ENCODE results near the gene GCSH.

The GCSH gene

GRCh38 chr16:81095953-81096714 lies at the start of gene GCSH:
TSS of gene GCSH (minus strand) at chr16:81096395. CDS start at chr16:81096278, 117 bp downstream.
- Mint-ChIP-seq H3K36me3 (no peaks in the 10 kb centered on the region), H3K27ac (peak within 1 kb of the TSS; percentile 71), H3K9me3 (peaks cover 1% of the 10 kb centered on the region), H3K4me3 (peak within 1 kb of the TSS; percentile 82), H3K4me1 (peaks cover 5% of the 10 kb centered on the region), H3K27me3 (no peaks in the 10 kb centered on the region)
- DNase-seq (ENCODE audit: low spot score in 2 of 2) (peak; percentile 92 to 98), ATAC-seq (ENCODE audit: low read depth) (peak; percentile 95)

DNA sequence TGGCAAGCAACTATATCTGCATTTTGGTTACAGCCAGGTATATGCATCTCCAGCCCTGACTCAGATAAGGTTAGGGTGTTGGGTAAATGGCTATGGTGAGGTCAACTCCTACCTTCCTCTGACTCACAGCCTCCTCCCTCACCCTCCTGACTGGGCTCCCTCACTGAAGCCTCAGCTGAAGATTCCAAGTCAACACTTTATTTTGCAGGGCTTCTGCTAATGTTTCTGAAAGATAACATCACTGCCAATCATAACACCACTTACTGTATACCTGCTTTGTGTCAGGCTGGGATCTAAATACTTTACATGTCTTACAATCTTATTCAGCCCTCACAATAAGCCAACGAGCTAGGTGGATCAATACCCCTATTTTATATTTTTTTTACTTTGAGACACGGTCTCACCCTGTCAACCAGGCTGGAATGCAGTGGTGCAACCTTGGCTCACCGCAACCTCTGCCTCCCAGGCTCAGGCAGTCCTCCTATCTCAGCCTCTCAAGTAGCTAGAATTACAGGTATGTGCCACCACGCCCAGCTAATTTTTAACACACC lies 47.8 kb upstream of the GCSH start:
- H3K27ac Mint-ChIP-seq = no peak overlapping the region
- H3K4me3 Mint-ChIP-seq = no peak overlapping the region
- no peak for ATAC-seq (ENCODE audit: low read depth)
- H3K4me1 Mint-ChIP-seq = no peaks in the 10 kb centered on the region
- H3K27me3 Mint-ChIP-seq = peaks cover 7% of the 10 kb centered on the region
- no peaks in the 10 kb centered on the region for H3K36me3 Mint-ChIP-seq
- no peak for DNase-seq (ENCODE audit: low spot score in 2 of 2)
- no peaks in the 10 kb centered on the region for H3K9me3 Mint-ChIP-seq

DNA sequence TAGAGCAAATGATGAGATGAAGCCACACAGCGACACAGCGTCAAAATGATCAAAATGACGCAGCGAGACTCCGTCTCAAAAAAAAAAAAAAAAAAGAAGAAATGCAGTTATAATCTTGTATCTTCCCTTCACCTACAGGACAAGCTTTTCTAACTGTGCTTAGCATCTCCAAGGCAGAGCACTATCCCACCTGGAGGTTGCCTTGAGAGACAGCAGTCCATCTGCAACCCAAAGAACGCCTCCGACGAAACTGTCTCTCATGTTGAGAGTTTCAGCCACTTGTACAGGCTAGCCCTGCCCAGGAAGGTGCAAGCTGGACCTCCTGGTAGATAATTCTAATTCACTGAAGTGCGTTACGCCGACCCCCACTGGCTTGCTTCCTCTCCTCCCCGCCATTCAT lies 46.7 kb upstream of the GCSH start:
- Mint-ChIP-seq H3K36me3 (no peaks in the 10 kb centered on the region), H3K4me3 (no peak overlapping the region), H3K27me3 (peaks cover 7% of the 10 kb centered on the region), H3K9me3 (no peaks in the 10 kb centered on the region), H3K27ac (no peak overlapping the region), H3K4me1 (no peaks in the 10 kb centered on the region)
- DNase-seq (ENCODE audit: low spot score in 2 of 2) (no peak), ATAC-seq (ENCODE audit: low read depth) (no peak)

DNA sequence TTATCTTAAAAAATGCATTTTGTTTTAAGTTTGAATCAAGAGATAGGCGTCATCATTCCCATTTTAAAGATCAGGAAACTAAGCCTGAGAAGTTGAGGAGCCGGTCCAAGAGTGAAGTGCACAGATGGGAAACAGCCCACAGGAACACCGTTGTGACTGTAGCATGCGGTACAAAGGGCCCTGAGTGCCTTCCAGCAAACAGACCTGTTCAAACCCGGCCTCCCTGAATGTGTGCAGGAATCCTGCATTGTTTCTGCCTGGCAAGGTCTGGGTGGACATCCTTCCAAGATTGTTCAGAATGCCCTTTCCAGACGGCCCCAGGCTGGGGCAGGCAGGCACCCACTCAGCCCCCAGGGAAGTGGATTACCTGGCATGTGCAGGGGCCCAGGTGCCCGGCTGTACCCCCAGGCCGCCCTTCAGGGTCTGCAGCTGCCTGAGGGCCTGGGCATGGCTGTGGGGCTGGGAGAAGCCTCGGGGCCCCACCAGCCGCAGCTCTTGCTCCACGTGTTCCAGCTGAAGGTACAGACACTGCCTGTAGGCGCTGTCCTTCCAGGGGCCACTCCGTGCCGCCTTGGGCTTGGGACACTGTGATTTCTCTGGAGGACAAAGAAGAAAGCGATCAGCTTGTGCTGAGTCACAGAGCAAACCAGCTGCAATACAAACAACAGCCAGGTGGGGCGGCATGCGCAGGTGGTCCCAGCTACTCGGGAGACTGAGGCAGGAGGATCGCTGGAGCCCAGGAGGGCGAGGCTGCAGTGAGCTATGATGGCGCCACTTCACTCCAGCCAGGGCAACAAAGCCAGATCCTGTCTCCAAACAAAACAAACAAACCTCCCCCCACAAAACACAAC lies 45.0 kb upstream of the GCSH start:
- Mint-ChIP-seq H3K9me3 (no peaks in the 10 kb centered on the region), H3K36me3 (no peaks in the 10 kb centered on the region), H3K4me1 (no peaks in the 10 kb centered on the region), H3K27ac (no peak overlapping the region), H3K4me3 (no peak overlapping the region), H3K27me3 (peaks cover 6% of the 10 kb centered on the region)
- ATAC-seq (ENCODE audit: low read depth) = no peak
- no peak for DNase-seq (ENCODE audit: low spot score in 2 of 2)

- DNase-seq (ENCODE audit: low spot score in 2 of 2) (no peak), ATAC-seq (ENCODE audit: low read depth) (no peak)
- H3K36me3 Mint-ChIP-seq = no peaks in the 10 kb centered on the region
- no peak overlapping the region for H3K4me3 Mint-ChIP-seq
- no peaks in the 10 kb centered on the region for H3K9me3 Mint-ChIP-seq
- H3K4me1 Mint-ChIP-seq = no peaks in the 10 kb centered on the region
- peaks cover 10% of the 10 kb centered on the region for H3K27me3 Mint-ChIP-seq
- H3K27ac Mint-ChIP-seq = no peak overlapping the region
These were observed 42.8 kb upstream of the GCSH start for GRCh38 chr16:81138831-81139557.

DNA sequence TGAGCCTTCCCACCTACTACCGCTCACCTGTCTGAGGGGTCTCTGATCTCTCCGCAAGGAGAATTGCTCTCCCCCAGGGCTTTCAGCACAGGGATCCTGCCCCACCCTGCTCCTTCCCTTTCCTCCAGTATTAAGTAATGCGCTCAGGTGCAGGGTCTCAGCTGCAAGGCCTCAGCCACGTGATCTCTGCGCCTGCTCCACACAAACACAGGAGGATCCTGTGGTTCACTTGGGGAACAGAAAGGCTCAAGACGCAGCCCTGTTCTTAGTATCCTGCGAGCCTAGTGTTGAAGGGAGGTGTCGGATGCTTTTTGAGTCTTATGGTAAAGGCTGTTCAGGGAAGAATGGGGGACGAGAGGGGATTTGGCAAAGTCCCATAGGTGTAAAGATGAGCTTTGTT lies 41.6 kb upstream of the GCSH start:
- DNase-seq (ENCODE audit: low spot score in 2 of 2) (no peak), ATAC-seq (ENCODE audit: low read depth) (no peak)
- H3K27me3 Mint-ChIP-seq = peaks cover 7% of the 10 kb centered on the region
- H3K9me3 Mint-ChIP-seq = no peaks in the 10 kb centered on the region
- H3K4me1 Mint-ChIP-seq = no peaks in the 10 kb centered on the region
- H3K4me3 Mint-ChIP-seq = no peak overlapping the region
- H3K36me3 Mint-ChIP-seq = no peaks in the 10 kb centered on the region
- H3K27ac Mint-ChIP-seq = no peak overlapping the region

DNA sequence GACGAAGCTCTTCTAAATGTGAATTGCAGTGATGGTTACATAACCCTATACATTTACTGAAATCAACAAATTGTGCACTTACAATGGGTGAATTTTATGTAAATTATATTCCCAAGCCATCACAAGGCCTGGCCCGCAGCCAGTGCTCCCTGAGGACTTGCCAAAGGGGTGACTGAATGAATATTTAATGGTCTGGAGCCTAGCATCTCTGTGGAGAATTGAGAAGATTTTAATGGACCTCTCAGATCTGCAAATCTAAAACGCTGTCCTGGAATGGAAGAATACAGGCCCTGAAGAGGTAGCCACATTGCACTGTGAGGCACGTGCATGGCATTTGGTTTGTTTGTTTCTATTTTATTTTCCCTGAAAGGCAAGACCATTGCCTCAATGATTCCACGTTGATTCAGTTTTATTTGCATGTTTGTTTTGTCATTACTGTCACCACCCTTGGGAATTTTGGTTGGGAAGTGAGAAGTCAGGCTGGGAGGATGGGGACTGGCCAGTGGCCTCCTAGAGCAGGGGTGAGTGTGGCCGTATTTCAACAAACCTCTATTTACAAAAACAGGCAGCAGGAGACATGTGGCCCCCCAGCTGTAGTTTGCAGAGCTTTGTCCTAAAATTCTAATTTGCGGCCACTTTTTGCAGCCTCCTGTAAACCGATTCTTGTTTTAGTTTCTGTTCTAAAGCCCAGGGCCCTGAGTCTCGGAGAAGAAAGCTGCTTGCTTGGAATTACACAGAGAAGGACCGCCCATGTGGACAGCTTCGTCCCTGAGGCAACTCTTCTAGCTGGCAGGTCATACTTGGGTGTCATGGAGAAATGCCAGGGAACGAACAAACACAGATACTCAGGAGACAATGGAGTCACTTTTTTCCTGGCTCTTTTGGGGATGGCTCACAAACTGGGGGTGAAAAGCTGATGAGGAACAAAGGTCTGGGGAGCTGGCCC lies 40.5 kb upstream of the GCSH start:
- Mint-ChIP-seq H3K4me1 (no peaks in the 10 kb centered on the region), H3K4me3 (no peak overlapping the region), H3K27me3 (peaks cover 7% of the 10 kb centered on the region), H3K36me3 (no peaks in the 10 kb centered on the region), H3K27ac (no peak overlapping the region), H3K9me3 (no peaks in the 10 kb centered on the region)
- DNase-seq (ENCODE audit: low spot score in 2 of 2) = no peak
- ATAC-seq (ENCODE audit: low read depth) = no peak

- no peaks in the 10 kb centered on the region for H3K9me3 Mint-ChIP-seq
- no peak for ATAC-seq (ENCODE audit: low read depth)
- peaks cover 14% of the 10 kb centered on the region for H3K27me3 Mint-ChIP-seq
- DNase-seq (ENCODE audit: low spot score in 2 of 2) = no peak
- H3K36me3 Mint-ChIP-seq = no peaks in the 10 kb centered on the region
- no peak overlapping the region for H3K27ac Mint-ChIP-seq
- H3K4me1 Mint-ChIP-seq = peaks cover 2% of the 10 kb centered on the region
- no peak overlapping the region for H3K4me3 Mint-ChIP-seq
These were observed 33.9 kb upstream of the GCSH start for GRCh38 chr16:81130126-81130525.

GRCh38 chr16:81128726-81129524 lies 32.7 kb upstream of the GCSH start:
- H3K27me3 Mint-ChIP-seq = peaks cover 14% of the 10 kb centered on the region
- DNase-seq (ENCODE audit: low spot score in 2 of 2) (no peak), ATAC-seq (ENCODE audit: low read depth) (no peak)
- H3K4me3 Mint-ChIP-seq = no peak overlapping the region
- peaks cover 2% of the 10 kb centered on the region for H3K4me1 Mint-ChIP-seq
- H3K27ac Mint-ChIP-seq = no peak overlapping the region
- no peaks in the 10 kb centered on the region for H3K9me3 Mint-ChIP-seq
- H3K36me3 Mint-ChIP-seq = no peaks in the 10 kb centered on the region

DNA sequence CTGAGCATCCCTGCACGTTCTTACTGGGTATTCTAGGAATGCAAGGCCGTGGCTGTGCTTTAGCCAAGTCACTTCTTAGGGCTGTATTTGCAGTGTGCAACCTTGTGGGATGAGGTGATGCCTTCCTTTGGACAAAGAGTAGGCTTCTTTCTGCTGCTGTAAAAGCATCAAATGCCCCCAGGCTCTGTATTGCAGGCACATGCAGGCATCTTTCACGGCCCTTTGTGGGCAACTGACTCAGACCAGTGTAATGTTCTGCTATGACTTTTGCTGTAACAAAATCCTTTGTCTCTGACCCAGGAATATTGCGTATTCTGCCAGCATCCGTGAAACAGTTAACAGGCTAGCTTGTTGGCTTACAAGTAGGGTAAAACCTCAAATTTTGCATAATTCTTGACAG lies 30.9 kb upstream of the GCSH start:
- no peaks in the 10 kb centered on the region for H3K36me3 Mint-ChIP-seq
- no peak for ATAC-seq (ENCODE audit: low read depth)

DNA sequence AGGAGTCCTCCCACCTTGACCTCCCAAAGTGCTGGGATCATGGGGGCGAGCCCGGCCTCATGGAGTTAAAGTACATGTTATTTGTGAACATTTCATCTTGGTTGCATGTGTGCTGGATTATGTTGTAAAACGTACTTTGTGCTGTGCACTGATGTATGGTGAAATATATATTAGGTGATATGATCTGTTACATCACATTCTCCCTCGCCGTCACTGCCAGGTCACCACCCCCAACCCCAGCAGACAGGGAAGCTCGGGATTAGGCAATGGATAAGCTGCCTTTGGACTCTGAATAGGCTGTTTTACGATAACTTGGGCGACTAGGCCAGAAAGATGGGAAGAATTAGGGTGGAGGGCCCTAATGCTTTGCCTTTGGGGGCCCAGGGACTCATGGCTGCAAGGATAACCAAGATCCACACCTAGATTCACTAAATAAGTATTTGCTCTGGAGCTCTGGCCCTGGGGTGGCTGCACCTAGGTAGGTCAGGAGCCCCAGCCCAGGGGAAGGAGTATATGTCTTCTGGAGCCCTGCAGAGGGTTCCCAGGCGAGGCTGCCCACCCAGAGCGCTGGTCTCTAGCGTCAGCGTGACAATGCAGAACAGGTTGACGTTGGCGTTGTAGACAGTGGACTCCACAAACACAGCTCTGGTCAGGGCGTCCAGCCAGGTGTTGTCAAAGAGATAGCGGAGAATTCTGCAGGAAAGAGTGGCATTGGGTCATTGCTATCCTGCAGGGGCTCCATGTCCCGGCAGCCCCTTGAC lies 27.1 kb upstream of the GCSH start:
- Mint-ChIP-seq H3K27me3 (peaks cover 11% of the 10 kb centered on the region), H3K36me3 (no peaks in the 10 kb centered on the region), H3K27ac (no peak overlapping the region), H3K4me1 (no peaks in the 10 kb centered on the region), H3K4me3 (no peak overlapping the region), H3K9me3 (peaks cover 2% of the 10 kb centered on the region)
- ATAC-seq (ENCODE audit: low read depth) (no peak), DNase-seq (ENCODE audit: low spot score in 2 of 2) (no peak)

More for the DNA sequence above, 30.9 kb upstream of the GCSH start:
- H3K4me1 Mint-ChIP-seq = peaks cover 2% of the 10 kb centered on the region
- no peaks in the 10 kb centered on the region for H3K9me3 Mint-ChIP-seq
- no peak for DNase-seq (ENCODE audit: low spot score in 2 of 2)
- H3K27ac Mint-ChIP-seq = no peak overlapping the region
- no peak overlapping the region for H3K4me3 Mint-ChIP-seq
- peaks cover 11% of the 10 kb centered on the region for H3K27me3 Mint-ChIP-seq

GRCh38 chr16:81121474-81121990 lies 25.3 kb upstream of the GCSH start:
- Mint-ChIP-seq H3K27ac (no peak overlapping the region), H3K9me3 (peaks cover 2% of the 10 kb centered on the region), H3K4me1 (no peaks in the 10 kb centered on the region), H3K27me3 (peaks cover 11% of the 10 kb centered on the region), H3K36me3 (no peaks in the 10 kb centered on the region), H3K4me3 (no peak overlapping the region)
- no peak for DNase-seq (ENCODE audit: low spot score in 2 of 2)
- no peak for ATAC-seq (ENCODE audit: low read depth)

Measured in memory B cell (primary cell).